ENCODE measurements around the gene TPSB2.

TPSB2 gene

GRCh38 chr16:1265826-1266225 is 35.8 kb upstream of the TPSB2 start:
- Histone ChIP-seq H3K4me2 (ENCODE audit: low read length) (no peak overlapping the region), H3K27me3 (ENCODE audit: low read depth, low read length) (no peaks in the 10 kb centered on the region), H4K20me1 (ENCODE audit: insufficient read depth, low read length) (no peaks in the 10 kb centered on the region), H2AFZ (ENCODE audit: low read depth, low read length) (no peak overlapping the region), H3K4me1 (ENCODE audit: low read length) (no peaks in the 10 kb centered on the region), H3K9me3 (ENCODE audit: insufficient read depth, low read length) (no peaks in the 10 kb centered on the region), H3K36me3 (replicated peaks; ENCODE audit: low read depth, low read length) (no peaks in the 10 kb centered on the region), H3K9ac (ENCODE audit: low read length) (no peak overlapping the region), H3K79me2 (ENCODE audit: low read length) (no peaks in the 10 kb centered on the region), H3K27ac (ENCODE audit: low read length) (no peak overlapping the region), H3K4me3 (ENCODE audit: low read length) (no peak overlapping the region)
- TF ChIP-seq EZH2phosphoT487 (IDR thresholded peaks at IDR 0.05; ENCODE audit: low read depth) = no peak

- H3K79me2 ChIP-seq (ENCODE audit: low read length) = no peaks in the 10 kb centered on the region
- H3K27ac ChIP-seq (ENCODE audit: low read length) = no peak overlapping the region
- no peaks in the 10 kb centered on the region for H3K27me3 ChIP-seq (ENCODE audit: low read depth, low read length)
- no peak overlapping the region for H3K4me2 ChIP-seq (ENCODE audit: low read length)
- H3K9me3 ChIP-seq (ENCODE audit: insufficient read depth, low read length) = no peaks in the 10 kb centered on the region
- H3K4me1 ChIP-seq (ENCODE audit: low read length) = no peaks in the 10 kb centered on the region
- no peak overlapping the region for H3K9ac ChIP-seq (ENCODE audit: low read length)
- TF ChIP-seq EZH2phosphoT487 (IDR thresholded peaks at IDR 0.05; ENCODE audit: low read depth) (no peak), CTCF (IDR thresholded peaks at IDR 0.05; ENCODE audit: low read depth, low read length) (no peak)
- no peak overlapping the region for H3K4me3 ChIP-seq (ENCODE audit: low read length)
- no peak overlapping the region for H2AFZ ChIP-seq (ENCODE audit: low read depth, low read length)
- no peaks in the 10 kb centered on the region for H4K20me1 ChIP-seq (ENCODE audit: insufficient read depth, low read length)
- H3K36me3 ChIP-seq (replicated peaks; ENCODE audit: low read depth, low read length) = no peaks in the 10 kb centered on the region
Observed at GRCh38 chr16:1265090-1265630, 35.2 kb upstream of the TPSB2 start.

GRCh38 chr16:1264345-1265089 is 34.5 kb upstream of the TPSB2 start:
- Histone ChIP-seq H3K36me3 (replicated peaks; ENCODE audit: low read depth, low read length) (no peaks in the 10 kb centered on the region), H3K4me1 (ENCODE audit: low read length) (no peaks in the 10 kb centered on the region), H3K9me3 (ENCODE audit: insufficient read depth, low read length) (no peaks in the 10 kb centered on the region), H3K79me2 (ENCODE audit: low read length) (no peaks in the 10 kb centered on the region), H3K27ac (ENCODE audit: low read length) (no peak overlapping the region), H3K4me3 (ENCODE audit: low read length) (no peak overlapping the region), H3K4me2 (ENCODE audit: low read length) (no peak overlapping the region), H4K20me1 (ENCODE audit: insufficient read depth, low read length) (no peaks in the 10 kb centered on the region), H2AFZ (ENCODE audit: low read depth, low read length) (no peak overlapping the region), H3K9ac (ENCODE audit: low read length) (no peak overlapping the region), H3K27me3 (ENCODE audit: low read depth, low read length) (no peaks in the 10 kb centered on the region)
- TF ChIP-seq EZH2phosphoT487 (IDR thresholded peaks at IDR 0.05; ENCODE audit: low read depth) (no peak), CTCF (IDR thresholded peaks at IDR 0.05; ENCODE audit: low read depth, low read length) (no peak)

- Histone ChIP-seq H3K27me3 (ENCODE audit: low read depth, low read length) (no peaks in the 10 kb centered on the region), H3K27ac (ENCODE audit: low read length) (no peak overlapping the region), H3K36me3 (replicated peaks; ENCODE audit: low read depth, low read length) (no peaks in the 10 kb centered on the region), H3K4me1 (ENCODE audit: low read length) (no peaks in the 10 kb centered on the region), H3K4me3 (ENCODE audit: low read length) (no peak overlapping the region), H3K4me2 (ENCODE audit: low read length) (no peak overlapping the region), H4K20me1 (ENCODE audit: insufficient read depth, low read length) (no peaks in the 10 kb centered on the region), H2AFZ (ENCODE audit: low read depth, low read length) (no peak overlapping the region), H3K9me3 (ENCODE audit: insufficient read depth, low read length) (no peaks in the 10 kb centered on the region), H3K79me2 (ENCODE audit: low read length) (no peaks in the 10 kb centered on the region), H3K9ac (ENCODE audit: low read length) (no peak overlapping the region)
- TF ChIP-seq EZH2phosphoT487 (IDR thresholded peaks at IDR 0.05; ENCODE audit: low read depth) (no peak), CTCF (IDR thresholded peaks at IDR 0.05; ENCODE audit: low read depth, low read length) (no peak)
Observed at GRCh38 chr16:1263591-1264344, 33.8 kb upstream of the TPSB2 start.
